COLO668 (cell line): ENCODE measurements around the gene ANKRD44.
"Not testable (repeated sequence)": the region's sequence is repeated elsewhere in the genome, so short reads cannot be mapped to it uniquely, and the experiment has no call there.

ENCODE experiments used
- DNase-seq: peaks from one replicate; lab custom pipeline; 2025; ENCODE audit not compliant: unreplicated experiment; lab: John Stamatoyannopoulos, UW

ANKRD44 gene

GRCh38 chr2:197085665-197086064 is 224.9 kb downstream of the ANKRD44 start:
- no peak for DNase-seq

- no peak for DNase-seq
These were observed 229.3 kb downstream of the ANKRD44 start for GRCh38 chr2:197081294-197081693.

- DNase-seq: no peak
These were observed 229.9 kb downstream of the ANKRD44 start for GRCh38 chr2:197080578-197081216.

- DNase-seq: no peak
These were observed 230.6 kb downstream of the ANKRD44 start for GRCh38 chr2:197079832-197080555.

GRCh38 chr2:197079414-197079813 is 231.2 kb downstream of the ANKRD44 start:
- DNase-seq: no peak

GRCh38 chr2:197078535-197078934 is 232.0 kb downstream of the ANKRD44 start:
- DNase-seq: no peak

- DNase-seq: no peak
These were observed 233.2 kb downstream of the ANKRD44 start for GRCh38 chr2:197077336-197077735.

GRCh38 chr2:197076652-197077051 is 233.9 kb downstream of the ANKRD44 start:
- DNase-seq: no peak

GRCh38 chr2:197075754-197076337 is 234.7 kb downstream of the ANKRD44 start:
- no peak for DNase-seq

GRCh38 chr2:197075281-197075680 is 235.3 kb downstream of the ANKRD44 start:
- DNase-seq: no peak

GRCh38 chr2:197073701-197074433 is 236.7 kb downstream of the ANKRD44 start:
- no peak for DNase-seq

GRCh38 chr2:197073270-197073669 is 237.3 kb downstream of the ANKRD44 start:
- no peak for DNase-seq

GRCh38 chr2:197072533-197072932 is 238.0 kb downstream of the ANKRD44 start:
- no peak for DNase-seq

- no peak for DNase-seq
These were observed 238.7 kb downstream of the ANKRD44 start for GRCh38 chr2:197071790-197072436.

- no peak for DNase-seq
These were observed 239.4 kb downstream of the ANKRD44 start for GRCh38 chr2:197071213-197071612.

GRCh38 chr2:197069958-197070357 is 240.6 kb downstream of the ANKRD44 start:
- DNase-seq: no peak

- not testable (repeated sequence) for DNase-seq
These were observed 248.0 kb downstream of the ANKRD44 start for GRCh38 chr2:197062574-197062973.

- DNase-seq: no peak
These were observed 251.1 kb downstream of the ANKRD44 start for GRCh38 chr2:197059477-197059876.

- no peak for DNase-seq
These were observed 251.7 kb downstream of the ANKRD44 start for GRCh38 chr2:197058777-197059300.

GRCh38 chr2:197057959-197058358 is 252.6 kb downstream of the ANKRD44 start:
- DNase-seq: no peak

GRCh38 chr2:197055045-197055444 is 255.5 kb downstream of the ANKRD44 start:
- DNase-seq: no peak
